ENCODE measurements around the gene TYMP. TPM values are rescaled to one million over a fixed set of nuclear protein-coding genes. Genes with fewer than 3 reads are reported as not detected.

Gene TYMP
- total and polyA plus RNA-seq, 2 of the 4 experiments (the other 2 are of a cell fraction): 0.18 to 0.74 TPM

GRCh38 chr22:50546326-50547262, 16.8 kb upstream of the TYMP start (continued):
- no peak for TF ChIP-seq SMC3 (IDR thresholded peaks at IDR 0.05; ENCODE audit: low read depth, low read length)

GRCh38 chr22:50545522-50546325, 15.9 kb upstream of the TYMP start, which contains the start of gene KLHDC7B:
Gene KLHDC7B (plus strand): TSS chr22:50545899. CDS start chr22:50546244, 345 bp downstream.
- DNase-seq (peak; percentile 35), ATAC-seq (ENCODE audit: low read depth) (peak; percentile 30; the same call in 1 of the 2 replicates)
- Histone ChIP-seq H3K14ac (replicated peaks; ENCODE audit: low read depth, low read length) (no peak within 1 kb of the TSS), H3K4me3 (ENCODE audit: insufficient read depth, low read depth, low read length) (no peak within 1 kb of the TSS), H2BK120ac (ENCODE audit: low read depth, low read length) (peak within 1 kb of the TSS; percentile 45; the same call in 1 of the 2 replicates), H3K9me3 (ENCODE audit: control insufficient read depth, insufficient read depth, low read length) (no peaks in the 10 kb centered on the region), H4K91ac (ENCODE audit: insufficient read depth, low read depth, low read length) (peak within 1 kb of the TSS; percentile 31; the same call in 1 of the 2 replicates), H3K9ac (ENCODE audit: low read depth, low read length) (no peak within 1 kb of the TSS), H4K8ac (ENCODE audit: low read depth in 2 of 2, low read length in 2 of 2) (peak within 1 kb of the TSS in 1 of 2 experiments; percentile 42; a peak in 1 of 4 replicates), H3K18ac (ENCODE audit: low read depth, low read length) (no peak within 1 kb of the TSS; the same call in 1 of the 2 replicates), H3K4me1 (ENCODE audit: control insufficient read depth, insufficient read depth, low read length) (peaks cover 2% of the 10 kb centered on the region), H2AFZ (replicated peaks; ENCODE audit: low read length, poor library complexity) (peak within 1 kb of the TSS; percentile 25), H4K20me1 (ENCODE audit: insufficient read depth, low read length) (no peaks in the 10 kb centered on the region), H3K27ac (ENCODE audit: insufficient read depth, low read length) (no peak within 1 kb of the TSS), H2BK15ac (ENCODE audit: low read depth, low read length) (peak within 1 kb of the TSS; percentile 47; the same call in 1 of the 3 replicates), H2BK5ac (ENCODE audit: low read depth, low read length, poor library complexity, severe bottlenecking) (no peak within 1 kb of the TSS), H3K27me3 (ENCODE audit: control insufficient read depth, insufficient read depth, low read length) (peaks cover 57% of the 10 kb centered on the region), H3K79me1 (ENCODE audit: low read depth in 1 of 2, low read length in 2 of 2) (no peaks in the 10 kb centered on the region), H3K4me2 (ENCODE audit: low read depth, low read length) (no peak within 1 kb of the TSS), H3K9me1 (ENCODE audit: insufficient read depth, low read length) (0 out of 2 replicates have a peak, but pooled peaks cover 2% of the 10 kb centered on the region), H3K36me3 (ENCODE audit: control insufficient read depth, insufficient read depth, low read length) (no peaks in the 10 kb centered on the region), H3K4ac (ENCODE audit: low read depth, low read length) (peak within 1 kb of the TSS; percentile 65; the same call in 1 of the 2 replicates), H2AK5ac (ENCODE audit: low read depth, low read length) (peak within 1 kb of the TSS; percentile 58; the same call in 1 of the 2 replicates), H3K23ac (ENCODE audit: low read depth, low read length) (peak within 1 kb of the TSS; percentile 37; the same call in 1 of the 2 replicates), H2AK9ac (replicated peaks; ENCODE audit: low read depth, low read length, poor library complexity) (peak within 1 kb of the TSS; percentile 68), H2BK20ac (ENCODE audit: low read depth, low read length) (0 out of 2 replicates have a peak within 1 kb of the TSS, but pooled peaks have one; percentile 16), H3K56ac (ENCODE audit: extremely low read depth, insufficient read depth, low read length) (no peak within 1 kb of the TSS), H4K5ac (ENCODE audit: low read depth, low read length) (no peak within 1 kb of the TSS; the same call in 1 of the 2 replicates)
- CTCF ChIA-PET: interaction anchor here (0.6 kb wide), 1 partner anchor 11 kb away, joined by 3 read pairs; no protein-coding TSS in a partner anchor
- intact Hi-C loops (cut with micrococcal nuclease) (no loop called here), dilution Hi-C loops (cut with HindIII; ENCODE audit: low sequenced_read_pairs, unreplicated experiment) (no loop called here), in situ Hi-C loops (cut with MboI; ENCODE audit: low sequenced_read_pairs) (no loop called here)
- no TSS peak for BruUV-seq (replicated peaks)
- no peak for TF ChIP-seq SMC3 (IDR thresholded peaks at IDR 0.05; ENCODE audit: low read depth, low read length)
- peak; percentile 10; the same call in 1 of the 2 replicates for TF ChIP-seq CTCF (conservative IDR thresholded peaks at IDR 0.05; ENCODE audit: low read depth, low read length)
- TF ChIP-seq CEBPB (IDR thresholded peaks at IDR 0.05; ENCODE audit: low read depth, low read length): peak; percentile 59
- peak; percentile 75; the same call in 1 of the 2 replicates for TF ChIP-seq MAZ (IDR thresholded peaks at IDR 0.05; ENCODE audit: borderline replicate concordance, low read depth, low read length)
- POLR2A ChIA-PET (ENCODE audit: unreplicated experiment): no interaction called here
- 20% methylated on average over 2 of the region's 10 CpGs; no CpG with 5 or more reads in 1 of the 2 experiments for WGBS, 2 experiments (ENCODE audit: extremely low coverage in 2 of 2, insufficient read length in 1 of 2)
